ENCODE data around the gene DNAI7.

DNA sequence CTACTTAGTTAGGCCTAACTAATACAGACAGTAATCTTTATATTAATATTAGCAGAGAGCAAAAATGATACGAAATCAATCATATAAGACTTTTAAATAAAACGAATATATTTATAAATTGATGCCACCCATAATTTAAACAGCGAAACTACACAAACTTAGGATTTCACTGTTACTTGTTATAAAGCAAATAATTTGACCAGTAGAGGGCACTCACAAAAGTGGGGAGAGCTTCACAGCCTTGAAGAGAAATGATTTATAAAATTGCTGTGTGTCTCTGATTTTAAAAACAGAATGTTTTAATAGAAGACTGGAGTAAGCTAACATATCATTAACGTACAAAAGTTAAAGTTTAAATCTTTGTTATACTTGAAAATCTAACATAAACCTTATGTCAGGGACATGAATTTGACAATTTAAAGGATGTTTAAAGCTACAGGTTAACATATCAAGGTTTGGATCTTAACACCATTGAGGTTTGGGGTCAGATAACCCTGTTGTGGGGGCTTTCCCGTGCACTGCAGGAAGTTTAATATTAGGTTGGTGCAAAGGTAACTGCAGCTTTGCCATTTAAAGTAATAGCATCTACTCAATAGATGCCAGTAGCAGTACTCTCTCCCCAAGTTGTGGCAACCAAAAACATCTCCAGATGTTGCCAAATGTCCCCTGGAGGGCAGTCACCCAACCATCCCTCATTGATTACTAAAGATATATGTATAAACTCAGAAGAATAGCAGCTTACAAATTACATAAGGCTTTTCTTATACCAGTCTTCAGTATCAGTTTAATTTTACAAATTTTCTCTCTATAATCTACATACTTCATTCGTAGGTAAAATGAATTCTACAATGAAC lies 46.4 kb upstream of the DNAI7 start:
- TF ChIP-seq, protein P1, sequence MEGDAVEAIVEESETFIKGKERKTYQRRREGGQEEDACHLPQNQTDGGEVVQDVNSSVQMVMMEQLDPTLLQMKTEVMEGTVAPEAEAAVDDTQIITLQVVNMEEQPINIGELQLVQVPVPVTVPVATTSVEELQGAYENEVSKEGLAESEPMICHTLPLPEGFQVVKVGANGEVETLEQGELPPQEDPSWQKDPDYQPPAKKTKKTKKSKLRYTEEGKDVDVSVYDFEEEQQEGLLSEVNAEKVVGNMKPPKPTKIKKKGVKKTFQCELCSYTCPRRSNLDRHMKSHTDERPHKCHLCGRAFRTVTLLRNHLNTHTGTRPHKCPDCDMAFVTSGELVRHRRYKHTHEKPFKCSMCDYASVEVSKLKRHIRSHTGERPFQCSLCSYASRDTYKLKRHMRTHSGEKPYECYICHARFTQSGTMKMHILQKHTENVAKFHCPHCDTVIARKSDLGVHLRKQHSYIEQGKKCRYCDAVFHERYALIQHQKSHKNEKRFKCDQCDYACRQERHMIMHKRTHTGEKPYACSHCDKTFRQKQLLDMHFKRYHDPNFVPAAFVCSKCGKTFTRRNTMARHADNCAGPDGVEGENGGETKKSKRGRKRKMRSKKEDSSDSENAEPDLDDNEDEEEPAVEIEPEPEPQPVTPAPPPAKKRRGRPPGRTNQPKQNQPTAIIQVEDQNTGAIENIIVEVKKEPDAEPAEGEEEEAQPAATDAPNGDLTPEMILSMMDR (IDR thresholded peaks at IDR 0.05): peak; percentile 21 to 53 (median 30)
- no peak for TF ChIP-seq EP300 (IDR thresholded peaks at IDR 0.05)
